ENCODE data around the gene KIF6. TPM values are rescaled to one million over a fixed set of nuclear protein-coding genes. Genes with fewer than 3 reads are reported as not detected.

Gene KIF6
- total and polyA plus RNA-seq, 2 of the 8 experiments (the other 6 are each of a cell fraction or from before 2014, with no cell fraction given): 0.53 to 0.65 TPM

- no peak overlapping the region for H3K18ac ChIP-seq (ENCODE audit: extremely low read depth, low read length)
- H2BK5ac ChIP-seq (ENCODE audit: low read depth, low read length): no peak overlapping the region
- no peak overlapping the region for H3K9ac ChIP-seq (replicated peaks in 1 of 4; ENCODE audit: extremely low read depth in 1 of 4, low read depth in 3 of 4, low read length in 3 of 4)
- no peak overlapping the region for H2AK5ac ChIP-seq (ENCODE audit: low read depth, low read length)
- H3K4me3 ChIP-seq (ENCODE audit: extremely low read depth in 1 of 4, insufficient read depth in 2 of 4, low read depth in 3 of 4, low read length in 4 of 4): no peak overlapping the region
- FAIRE-seq (no peak), DNase-seq (ENCODE audit: low read depth in 1 of 2, low spot score in 2 of 2) (no peak)
- no peaks in the 10 kb centered on the region for H3K23me2 ChIP-seq (ENCODE audit: low read depth, low read length)
- 77% methylated on average over 9 of the region's 9 CpGs; no CpG with 5 or more reads in 1 of the 2 experiments for WGBS, 2 experiments (ENCODE audit: extremely low coverage in 1 of 2, insufficient coverage in 1 of 2, insufficient read length in 1 of 2, insufficient replicate concordance in 2 of 2, low coverage in 1 of 2, low lambda C conversion rate in 2 of 2, missing lambda C conversion rate in 1 of 2)
- no peak overlapping the region for H3K4ac ChIP-seq (replicated peaks; ENCODE audit: insufficient read length, low read depth, low read length)
- peaks cover 0 to 5% (median 1%) of the 10 kb centered on the region in 4 experiments; a peak in 4 of 7 replicates for H3K4me1 ChIP-seq (replicated peaks in 1 of 4; ENCODE audit: control insufficient read depth in 3 of 4, insufficient read depth in 4 of 4, low read length in 3 of 4)
- no peak overlapping the region for H3K56ac ChIP-seq (replicated peaks; ENCODE audit: insufficient read length, low read depth, low read length)
- no peak overlapping the region for H2BK12ac ChIP-seq (ENCODE audit: low read depth, low read length)
- TF ChIP-seq RAD21 (IDR thresholded peaks at IDR 0.05 in 1 of 2, conservative IDR thresholded peaks at IDR 0.05 in 1 of 2; ENCODE audit: low read depth in 2 of 2, low read length in 2 of 2) (no peak), ATF2 (IDR thresholded peaks at IDR 0.05; ENCODE audit: low read length) (no peak), CTBP2 (IDR thresholded peaks at IDR 0.05; ENCODE audit: borderline replicate concordance, insufficient read depth, insufficient read length, low read length) (no peak)
- H3K27ac ChIP-seq (ENCODE audit: low read depth, low read length): no peak overlapping the region
- H3K79me2 ChIP-seq (ENCODE audit: control insufficient read depth in 1 of 2, insufficient read depth in 2 of 2, low read length in 2 of 2): no peaks in the 10 kb centered on the region
- no peak overlapping the region for H4K8ac ChIP-seq (ENCODE audit: extremely low read depth, insufficient read depth, low read length)
- POLR2A ChIA-PET (ENCODE audit: partially characterized antibody): no interaction called here
- H4K91ac ChIP-seq (replicated peaks; ENCODE audit: insufficient read length, low read length): no peak overlapping the region
- no peak overlapping the region for H3K23ac ChIP-seq (ENCODE audit: insufficient read length)
- H3K9me3 ChIP-seq (ENCODE audit: insufficient read depth in 2 of 2, low read depth in 1 of 2, low read length in 1 of 2): no peaks in the 10 kb centered on the region
- no peaks in the 10 kb centered on the region for H4K20me1 ChIP-seq (replicated peaks in 1 of 2; ENCODE audit: control insufficient read depth in 1 of 2, insufficient read depth in 2 of 2, low read length in 2 of 2)
- no peak overlapping the region for H4K5ac ChIP-seq (ENCODE audit: insufficient read length, low read depth, low read length)
- no peak overlapping the region for H2BK20ac ChIP-seq (ENCODE audit: low read length)
- no peaks in the 10 kb centered on the region for H3K27me3 ChIP-seq (replicated peaks in 1 of 4; ENCODE audit: control insufficient read depth in 3 of 4, extremely low read depth in 1 of 4, insufficient read depth in 3 of 4, low read length in 3 of 4)
- no peak overlapping the region for H3K4me2 ChIP-seq (ENCODE audit: insufficient read depth in 1 of 2, low read depth in 2 of 2, low read length in 2 of 2)
- H3K14ac ChIP-seq (ENCODE audit: insufficient read length): no peak overlapping the region
- H2BK120ac ChIP-seq (replicated peaks; ENCODE audit: low read depth, low read length): no peak overlapping the region
- CTCF ChIA-PET (ENCODE audit: partially characterized antibody): interaction anchor here (0.9 to 1.2 kb wide), 2 partner anchors 41 to 199 kb away, joined by 3 read pairs; no protein-coding TSS in a partner anchor
- H2BK15ac ChIP-seq (ENCODE audit: low read length): no peak overlapping the region
- H2AFZ ChIP-seq (ENCODE audit: low read length): no peak overlapping the region
- no peaks in the 10 kb centered on the region for H3K36me3 ChIP-seq (ENCODE audit: control insufficient read depth in 2 of 4, insufficient read depth in 4 of 4, low read length in 3 of 4)
- H3K79me1 ChIP-seq (ENCODE audit: low read depth, low read length): no peaks in the 10 kb centered on the region
Observed at GRCh38 chr6:39666706-39667489, 58.3 kb downstream of the KIF6 start.

All from H1 (cell line).